IPS DF 4.7 (cell line): ENCODE results near the gene DTL.
"Not testable (repeated sequence)": the region's sequence is repeated elsewhere in the genome, so short reads cannot be mapped to it uniquely, and the experiment has no call there.

Experiments
- DNase-seq: peaks from one replicate; pipeline ENCODE4 v3.0.0-alpha.2; 2013; ENCODE audit warnings: low spot score; ENCODE audit errors: extremely low read depth

Gene DTL, protein sequence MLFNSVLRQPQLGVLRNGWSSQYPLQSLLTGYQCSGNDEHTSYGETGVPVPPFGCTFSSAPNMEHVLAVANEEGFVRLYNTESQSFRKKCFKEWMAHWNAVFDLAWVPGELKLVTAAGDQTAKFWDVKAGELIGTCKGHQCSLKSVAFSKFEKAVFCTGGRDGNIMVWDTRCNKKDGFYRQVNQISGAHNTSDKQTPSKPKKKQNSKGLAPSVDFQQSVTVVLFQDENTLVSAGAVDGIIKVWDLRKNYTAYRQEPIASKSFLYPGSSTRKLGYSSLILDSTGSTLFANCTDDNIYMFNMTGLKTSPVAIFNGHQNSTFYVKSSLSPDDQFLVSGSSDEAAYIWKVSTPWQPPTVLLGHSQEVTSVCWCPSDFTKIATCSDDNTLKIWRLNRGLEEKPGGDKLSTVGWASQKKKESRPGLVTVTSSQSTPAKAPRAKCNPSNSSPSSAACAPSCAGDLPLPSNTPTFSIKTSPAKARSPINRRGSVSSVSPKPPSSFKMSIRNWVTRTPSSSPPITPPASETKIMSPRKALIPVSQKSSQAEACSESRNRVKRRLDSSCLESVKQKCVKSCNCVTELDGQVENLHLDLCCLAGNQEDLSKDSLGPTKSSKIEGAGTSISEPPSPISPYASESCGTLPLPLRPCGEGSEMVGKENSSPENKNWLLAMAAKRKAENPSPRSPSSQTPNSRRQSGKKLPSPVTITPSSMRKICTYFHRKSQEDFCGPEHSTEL

DNA sequence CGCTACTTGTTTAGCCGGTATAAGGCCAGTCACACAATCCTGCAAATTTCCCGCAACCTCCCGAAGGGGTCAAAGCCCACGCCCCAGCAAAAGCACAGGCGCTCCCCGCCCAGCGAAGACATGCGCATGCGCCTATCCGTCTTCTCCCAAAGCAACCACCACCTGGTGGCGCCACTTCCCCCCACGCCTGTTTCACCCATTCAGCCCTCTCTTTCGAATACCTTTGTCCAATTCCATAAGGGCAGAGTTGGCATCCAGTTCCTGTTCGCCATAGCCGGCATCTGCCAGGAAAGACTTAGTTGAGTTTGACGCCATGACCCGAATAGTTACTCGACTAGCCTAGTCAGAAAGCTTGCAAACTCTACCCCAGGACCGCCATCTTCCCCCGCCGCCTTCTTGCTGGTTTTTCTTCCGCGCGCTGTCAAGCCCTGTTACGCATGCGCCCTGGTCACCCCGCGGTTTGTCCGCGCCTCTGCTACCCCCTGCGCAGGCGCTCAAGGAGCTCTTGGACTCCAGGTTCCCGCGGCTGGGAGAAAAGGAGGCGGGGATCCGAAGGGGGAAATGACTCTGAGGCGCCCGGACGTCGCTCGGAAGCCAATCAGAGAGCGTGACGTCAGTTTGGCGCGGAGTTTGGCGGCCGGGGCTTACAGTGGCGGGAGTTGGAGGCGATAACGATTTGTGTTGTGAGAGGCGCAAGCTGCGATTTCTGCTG is at the start of gene DTL, which contains the start of gene INTS7:
Gene DTL (plus strand): TSS at position 626 of the 712 bp plus-strand sequence. CDS start 143 bp downstream, outside the sequence.
Gene INTS7 (minus strand): TSS at position 435 of the 712 bp plus-strand sequence. CDS start 120 bp downstream, at position 315.
- peak; percentile 93 for DNase-seq

DNA sequence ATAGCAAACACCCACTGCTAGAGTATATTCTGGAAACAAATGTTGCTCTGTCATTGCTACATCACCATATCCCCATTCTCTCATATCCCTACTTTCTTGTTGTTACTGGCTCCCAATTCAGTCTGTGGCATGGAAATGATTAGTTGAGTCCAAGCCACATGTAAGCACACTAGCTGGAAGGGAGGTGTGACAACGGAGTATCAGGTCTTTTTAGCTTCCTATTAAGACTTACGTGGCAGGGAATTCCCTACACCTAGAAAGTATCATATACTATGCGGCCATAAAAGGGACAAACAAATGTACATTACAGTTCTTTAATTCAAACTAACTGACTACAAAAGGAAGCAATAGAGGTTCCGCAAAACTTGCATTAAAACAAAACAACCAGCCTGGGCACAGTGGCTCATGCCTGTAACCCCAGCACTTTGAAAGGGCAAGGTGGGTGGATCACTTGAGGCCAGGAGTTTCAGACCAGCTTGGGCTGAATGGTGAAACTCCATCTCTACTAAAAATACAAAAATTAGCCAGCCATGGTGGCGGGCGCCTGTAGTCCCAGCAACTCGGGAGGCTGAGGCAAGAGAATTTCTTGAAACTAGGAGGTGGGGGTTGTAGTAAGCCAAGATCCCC is 48.8 kb upstream of the DTL start:
- DNase-seq = no peak

DNA sequence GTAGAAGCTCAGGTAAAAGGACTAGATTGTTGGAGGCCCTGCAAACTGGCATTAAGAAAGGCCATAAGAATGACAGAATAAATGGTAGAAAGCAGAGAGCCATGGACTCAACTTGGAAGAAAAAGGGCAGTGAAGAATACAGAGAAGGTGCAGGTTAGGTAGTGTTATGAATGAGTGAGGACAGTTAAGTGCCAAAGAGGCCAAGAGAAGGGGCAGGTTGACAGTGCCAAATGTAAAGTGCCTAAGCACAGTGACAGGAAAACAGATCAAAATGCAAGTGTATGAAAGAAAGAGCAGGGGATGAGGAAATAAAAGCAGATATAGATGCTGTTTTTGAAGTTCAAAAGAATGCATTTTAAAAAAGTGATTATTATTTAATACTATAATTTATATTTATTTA is 43.9 kb upstream of the DTL start:
- DNase-seq = no peak

DNA sequence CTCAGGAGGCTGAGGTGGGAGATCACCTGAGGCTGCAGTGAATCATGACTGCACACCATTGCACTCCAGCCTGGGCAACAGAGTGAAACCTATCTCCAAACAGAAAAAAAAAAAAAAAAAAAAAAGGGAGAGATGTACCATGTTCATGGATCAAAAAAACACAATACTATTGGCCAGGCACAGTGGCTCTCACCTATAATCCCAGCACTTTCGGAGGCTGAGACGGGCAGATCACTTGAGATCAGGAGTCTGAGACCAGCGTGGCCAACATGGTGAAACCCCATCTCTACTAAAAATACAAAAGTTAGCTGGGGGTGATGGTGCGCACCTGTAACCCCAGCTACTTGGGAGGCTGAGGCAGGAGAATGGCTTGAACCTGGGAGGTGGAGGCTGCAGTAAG is 38.1 kb upstream of the DTL start:
- DNase-seq = not testable (repeated sequence)

DNA sequence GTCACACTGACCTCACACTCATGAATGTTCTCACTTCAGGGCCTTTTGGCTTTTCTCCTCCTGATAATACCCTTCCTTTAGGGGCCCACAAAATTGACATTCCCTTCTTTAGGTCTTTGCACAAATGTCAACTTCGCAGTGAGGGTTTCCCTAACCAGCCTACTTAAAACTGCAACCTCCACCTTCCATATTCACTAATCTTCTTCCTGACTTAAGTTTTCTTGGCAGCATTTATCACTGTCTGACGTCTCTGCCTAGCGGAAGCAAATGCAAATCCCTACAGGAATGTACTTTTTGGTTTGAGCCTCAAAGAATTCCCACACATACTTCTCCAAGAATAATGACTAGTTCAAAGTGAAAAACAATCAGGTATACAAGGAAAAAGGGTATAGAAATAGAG is 33.0 kb upstream of the DTL start:
- no peak for DNase-seq

DNA sequence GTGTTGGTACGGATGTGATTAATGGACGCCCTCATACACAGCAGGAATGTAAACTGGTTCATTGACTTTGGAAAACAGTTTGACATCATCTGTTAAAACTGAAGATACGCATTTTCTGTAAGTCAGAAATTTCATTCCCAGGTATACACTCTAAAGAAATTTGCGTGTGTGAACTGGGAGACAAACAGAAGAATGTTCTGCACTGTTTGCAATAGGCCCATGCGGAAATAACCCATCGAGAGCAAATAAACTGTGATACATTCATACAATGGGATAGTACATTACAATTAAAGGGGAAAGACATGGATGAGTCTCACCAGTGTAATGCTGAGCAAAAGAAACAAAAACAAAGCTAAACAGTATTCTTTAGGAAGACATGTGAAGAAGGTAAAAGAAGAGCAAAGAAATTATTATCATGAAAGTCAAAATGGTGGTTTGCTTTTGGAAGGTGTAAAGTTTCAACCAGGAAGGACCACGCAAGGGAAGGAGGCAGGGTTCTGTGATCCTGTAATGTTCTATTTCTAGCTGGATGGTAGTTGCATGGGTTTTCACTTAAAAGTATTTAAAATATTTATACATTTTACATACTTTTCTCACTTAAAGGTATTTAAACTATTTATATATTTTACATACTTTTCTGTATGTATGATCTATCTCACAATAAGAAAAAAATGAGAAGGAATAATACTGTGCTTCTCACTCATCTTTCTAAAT is 30.5 kb upstream of the DTL start:
- DNase-seq = no peak

DNA sequence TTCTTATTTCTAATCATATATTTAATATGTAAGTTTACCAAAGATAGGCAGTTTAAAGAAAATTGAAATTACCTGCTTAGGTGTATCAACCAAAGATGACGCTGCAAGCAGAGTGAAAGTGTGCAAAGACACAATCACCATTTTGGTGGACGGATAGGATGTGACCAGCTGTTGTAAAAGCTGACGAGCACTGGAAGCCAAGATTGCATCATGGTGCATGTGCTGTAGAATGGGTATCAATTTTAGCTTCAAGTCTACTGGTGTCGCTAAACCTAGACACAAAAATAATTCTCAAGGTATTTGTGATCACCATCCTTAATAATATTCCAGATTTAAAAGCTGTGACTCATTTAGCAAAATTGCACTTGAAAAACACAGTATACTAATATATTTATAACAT is 28.4 kb upstream of the DTL start:
- no peak for DNase-seq

DNA sequence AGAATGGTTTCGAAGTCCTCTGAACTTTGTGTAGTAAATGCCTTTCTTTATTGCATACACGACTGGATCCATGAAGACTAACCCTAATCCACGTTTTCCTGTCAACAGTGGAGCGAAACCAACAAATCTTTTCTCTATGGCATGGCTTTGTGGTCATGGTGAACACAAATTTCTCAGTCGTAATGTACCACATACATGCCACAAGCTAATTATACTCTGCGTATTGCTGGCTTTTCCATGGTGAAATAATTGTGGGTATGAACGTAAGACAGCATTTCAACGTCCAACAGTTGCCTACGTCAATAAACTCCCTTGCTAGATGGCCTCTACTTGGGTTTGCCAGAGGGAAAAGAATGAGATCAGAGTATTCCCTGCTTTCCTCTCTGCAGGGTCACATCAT is 27.7 kb upstream of the DTL start:
- no peak for DNase-seq

DNA sequence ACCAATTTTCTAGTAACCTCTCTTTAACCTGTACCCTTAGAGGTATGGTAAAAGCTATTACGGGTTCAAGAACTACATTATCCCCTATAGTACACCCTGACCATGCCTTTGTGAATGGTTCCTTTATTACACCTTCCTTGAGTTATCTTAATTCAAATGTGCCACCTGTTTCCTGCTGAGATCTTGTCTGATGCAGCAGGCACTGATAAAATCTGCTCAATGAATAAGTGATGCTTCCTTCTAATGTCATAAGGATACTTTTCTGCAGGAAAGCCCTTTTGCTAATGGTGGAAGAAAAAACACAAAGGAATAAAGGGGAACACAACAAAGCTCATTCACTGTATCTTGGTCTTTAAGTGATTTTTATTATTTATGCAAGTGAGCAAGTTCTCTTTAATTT is 26.0 kb upstream of the DTL start:
- DNase-seq = no peak

DNA sequence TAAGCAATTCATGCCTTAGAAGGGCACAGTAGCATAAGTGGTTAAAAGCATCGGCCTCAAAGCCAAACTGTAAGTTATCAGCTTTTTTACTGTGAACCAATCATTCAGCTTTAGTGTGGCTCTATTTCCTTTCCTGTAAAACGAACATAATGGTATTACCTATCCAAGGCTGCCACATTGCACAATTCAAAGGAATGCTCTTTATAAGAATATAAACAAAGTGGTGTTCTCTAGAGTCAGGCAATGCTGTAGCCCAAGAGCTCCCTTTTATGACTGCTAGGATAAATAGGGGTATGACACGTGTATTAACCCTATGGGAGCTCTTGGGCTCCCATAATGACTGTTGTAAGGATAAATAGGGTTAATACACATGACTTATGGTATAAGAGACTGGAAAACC is 25.5 kb upstream of the DTL start:
- DNase-seq = no peak

DNA sequence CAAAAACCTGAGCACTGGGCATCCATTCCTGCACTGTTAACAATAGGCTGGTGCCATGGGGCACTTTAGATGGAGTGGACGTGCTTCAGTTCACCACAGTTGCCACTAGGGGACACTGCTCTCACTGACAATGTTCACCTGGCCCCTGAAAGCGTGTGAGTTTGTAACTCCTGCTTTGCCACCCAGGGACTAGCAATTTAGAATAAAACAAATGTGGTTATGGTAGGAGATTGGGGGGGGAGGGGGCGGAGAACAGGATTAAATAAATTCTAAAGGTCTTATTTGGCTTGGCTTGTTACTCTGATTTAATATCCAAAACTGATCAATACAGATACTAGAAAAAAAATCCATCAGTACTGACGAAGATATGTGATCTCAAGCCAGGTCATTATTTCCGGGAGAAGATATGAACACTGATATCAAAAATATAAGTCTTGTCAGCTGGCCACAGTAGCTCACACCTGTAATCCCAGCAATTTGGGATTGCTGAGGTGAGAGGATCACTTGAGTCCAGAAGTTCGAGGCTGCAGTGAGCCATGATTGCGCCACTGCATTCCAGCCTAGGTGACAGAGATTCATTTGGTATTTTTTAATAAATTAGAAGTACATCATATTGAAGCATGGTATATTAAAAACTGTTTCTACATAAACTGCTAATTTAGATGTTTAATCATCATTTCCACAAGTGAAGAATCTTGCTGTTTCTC is 23.4 kb upstream of the DTL start:
- peak; percentile 41 for DNase-seq

DNA sequence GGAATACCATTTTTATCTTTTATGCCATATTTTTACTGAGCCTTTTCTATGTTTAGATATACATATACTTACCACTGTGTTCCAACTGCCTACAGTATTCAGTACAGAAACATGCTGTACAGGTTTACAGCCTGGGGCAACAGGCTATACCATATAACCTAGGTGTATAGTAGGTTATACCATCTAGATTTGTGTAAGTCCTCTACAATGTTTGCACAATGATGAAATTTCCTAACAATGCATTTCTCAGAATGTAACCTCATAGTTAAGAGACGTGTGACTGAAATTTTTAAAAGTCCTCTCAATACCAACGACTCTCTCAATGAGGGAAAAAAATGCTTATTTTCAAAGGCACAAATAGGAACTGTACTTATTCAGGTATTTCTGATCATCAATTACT is 21.9 kb upstream of the DTL start:
- DNase-seq = no peak

DNA sequence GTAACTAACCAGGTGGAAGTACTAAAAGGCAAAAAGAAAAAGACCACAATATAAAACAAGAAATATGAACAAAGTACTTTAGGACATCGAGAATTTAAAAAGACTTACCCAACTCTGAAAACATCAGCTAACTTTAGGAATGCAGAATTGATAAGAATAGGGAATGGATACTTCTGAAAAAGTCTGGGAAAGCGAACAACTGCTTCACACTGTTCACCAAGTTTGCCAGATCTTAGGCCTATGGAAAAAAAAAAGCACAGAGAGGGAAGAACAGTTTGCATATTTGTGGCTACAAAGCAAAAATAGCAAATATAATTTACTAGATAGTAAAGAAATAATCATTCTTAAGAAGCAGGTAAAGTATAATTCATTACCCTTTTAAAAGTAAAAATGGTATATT is 14.6 kb upstream of the DTL start:
- DNase-seq = no peak

DNA sequence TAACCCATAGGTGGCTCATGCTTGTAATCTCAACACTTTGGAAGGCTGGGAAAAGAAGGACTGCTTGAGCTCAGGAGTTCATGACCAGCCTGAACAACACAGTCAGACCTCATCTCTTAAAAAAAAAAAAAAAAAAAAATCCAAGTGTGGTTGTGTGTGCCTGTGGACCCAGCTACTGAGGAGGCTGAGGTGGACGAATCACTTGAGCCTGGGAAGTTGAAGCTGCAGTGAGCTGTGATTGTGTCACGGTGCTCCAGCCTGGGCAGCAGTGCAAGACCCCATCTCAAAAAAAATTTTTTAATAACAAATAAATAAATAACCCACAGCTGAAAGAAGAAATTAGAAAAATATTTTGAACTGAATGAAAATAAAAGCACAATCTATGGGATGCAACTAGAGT is 14.0 kb upstream of the DTL start:
- DNase-seq = no peak

DNA sequence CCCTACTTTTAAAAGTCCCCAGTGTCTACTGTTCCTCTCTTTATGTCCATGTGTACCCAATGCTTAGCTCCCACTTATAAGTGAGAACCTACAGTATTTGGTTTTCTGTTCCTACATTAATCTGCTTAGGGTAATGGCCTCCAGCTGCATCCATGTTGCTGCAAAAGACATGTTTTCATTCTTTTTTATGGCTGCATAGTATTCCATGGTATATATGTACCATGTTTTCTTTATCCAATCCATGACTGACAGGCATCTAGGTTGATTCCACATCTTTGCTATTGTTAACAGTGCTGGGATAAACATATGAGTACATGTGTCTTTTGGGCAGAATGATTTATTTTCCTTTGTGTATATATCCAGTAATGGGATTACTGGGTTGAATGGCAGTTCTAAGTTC is 12.6 kb upstream of the DTL start:
- not testable (repeated sequence) for DNase-seq

DNA sequence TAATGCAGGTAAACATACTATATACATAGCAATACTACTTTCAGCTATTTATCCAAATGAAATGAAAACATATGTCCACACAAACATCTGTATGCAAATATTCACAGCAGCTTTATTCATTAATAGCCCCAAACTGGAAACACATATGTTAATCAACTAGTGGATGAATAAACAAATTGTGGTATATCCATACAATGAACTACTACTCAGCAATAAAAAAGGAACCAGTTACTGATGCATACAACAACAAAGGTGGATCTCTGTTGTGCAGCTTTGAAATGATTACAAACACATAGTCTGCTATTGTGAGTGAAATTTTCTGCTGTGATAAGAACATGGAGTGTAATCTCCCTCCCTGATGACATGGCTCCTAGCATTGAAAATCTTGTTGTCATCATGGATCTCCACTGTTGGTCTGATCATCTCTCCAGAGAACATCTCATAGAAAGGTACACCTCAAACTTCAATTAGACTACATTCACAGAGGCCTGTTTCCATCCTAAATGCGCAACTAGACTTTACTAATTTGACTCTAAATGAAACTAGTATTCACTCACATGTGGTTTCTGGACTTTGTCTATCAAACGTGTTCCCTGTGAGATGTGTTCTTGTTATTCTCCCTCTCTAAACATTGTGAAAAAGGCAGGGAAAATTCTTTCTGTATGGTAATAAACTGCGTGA is 10.9 kb upstream of the DTL start:
- DNase-seq = no peak

DNA sequence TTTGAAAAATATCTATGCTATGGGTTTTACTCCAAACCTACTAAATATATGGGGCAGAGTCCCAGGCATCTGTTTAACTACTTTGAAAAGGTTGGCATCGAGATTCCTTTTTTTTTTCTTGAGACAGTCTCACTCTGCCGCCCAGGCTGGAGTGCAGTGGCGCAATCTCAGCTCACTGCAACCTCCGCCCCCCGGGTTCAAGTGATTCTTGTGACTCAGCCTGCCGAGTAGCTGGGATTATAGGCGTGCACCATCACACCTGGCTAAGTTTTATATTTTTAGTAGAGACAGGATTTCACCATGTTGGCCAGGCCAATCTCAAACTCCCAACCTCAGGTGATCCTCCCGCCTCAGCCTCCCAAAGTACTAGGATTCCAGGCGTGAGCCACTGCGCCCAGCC is 7.8 kb upstream of the DTL start:
- not testable (repeated sequence) for DNase-seq

DNA sequence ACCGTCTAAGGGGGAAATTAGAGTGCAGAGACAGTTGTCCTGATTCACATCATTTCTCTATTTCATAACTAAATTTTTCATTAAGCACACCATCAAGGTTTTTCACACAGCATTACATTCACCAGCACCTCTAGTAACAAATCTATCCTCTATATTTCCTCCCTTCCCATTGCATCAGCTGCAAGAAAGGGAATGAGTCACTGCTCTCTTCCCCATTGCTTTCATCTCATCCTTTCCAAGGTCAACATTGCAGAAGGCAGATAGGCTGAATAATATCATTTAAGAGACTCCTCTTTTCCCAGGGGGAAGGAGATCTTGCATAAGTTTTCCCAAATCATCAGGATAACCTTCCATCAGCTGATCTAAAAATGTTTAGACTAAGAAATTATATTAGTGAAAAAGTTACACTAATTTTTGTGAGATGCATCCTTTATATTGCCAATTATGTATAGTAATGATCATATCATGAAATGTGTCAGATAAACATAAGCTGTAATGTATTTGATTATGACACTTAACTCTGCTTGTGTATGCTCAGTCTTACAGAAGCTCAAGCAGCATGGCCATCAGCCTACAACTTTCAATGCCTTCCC is 4.5 kb upstream of the DTL start:
- no peak for DNase-seq

DNA sequence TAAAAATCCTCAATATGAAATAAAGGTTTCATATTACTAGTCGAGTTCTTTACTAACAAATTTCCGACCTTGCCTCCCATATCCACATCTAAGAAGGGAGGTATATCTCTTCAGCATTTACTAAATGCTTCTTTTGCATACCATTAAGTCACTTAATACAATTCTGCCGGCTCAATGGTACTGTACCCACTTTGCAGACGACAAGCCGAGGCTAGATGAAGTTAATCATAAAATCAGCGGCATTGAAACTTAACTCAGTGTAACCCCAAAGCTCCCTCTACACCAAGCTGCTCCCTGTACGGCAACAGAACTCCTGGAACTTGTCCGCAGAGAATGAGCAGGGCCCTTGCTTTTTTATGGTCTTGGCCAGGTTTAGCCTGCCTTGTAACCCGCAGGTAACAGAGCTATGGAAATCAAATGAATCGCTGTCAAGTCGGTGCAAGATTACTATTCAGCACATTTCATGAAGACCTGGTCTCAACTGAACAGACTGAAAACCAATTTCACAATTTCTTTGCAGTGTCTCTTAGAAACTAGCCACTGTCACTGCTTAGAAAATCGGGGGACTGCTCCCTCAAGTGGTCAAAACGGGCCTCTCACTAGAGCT is 929 bp upstream of the DTL start:
- no peak for DNase-seq
